Activated B cell treated with CpG ODN at 0.5 μM for 24 hours (primary cell): ENCODE measurements around the gene SART1. TPM values are rescaled to one million over a fixed set of nuclear protein-coding genes. Genes with fewer than 3 reads are reported as not detected.

Experiments used
- ATAC-seq: fragments of 200-7000 bp; cut with Tn5 transposase; one replicate; pipeline ENCODE4 v1.10.0; 2021; ENCODE audit warnings: low read depth, mild to moderate bottlenecking, moderate library complexity
- CTCF ChIA-PET: fragments of 350-600 bp; sonication (Branson Sonifier 250); formaldehyde crosslinking; loops from one replicate; lab custom pipeline; 2021; ENCODE audit warnings: antibody characterized with exemption; lab: Charles Lee
- POLR2A ChIA-PET: fragments of 350-600 bp; sonication (Branson Sonifier 250); formaldehyde crosslinking; loops from one replicate; lab custom pipeline; 2021; ENCODE audit warnings: antibody characterized with exemption; lab: Charles Lee
- DNase-seq: peaks from one replicate; pipeline ENCODE4 v3.0.0; 2022
- H3K27ac Mint-ChIP-seq: one replicate; pipeline ENCODE4 v1.8.0; 2020; ENCODE audit warnings: mixed read lengths
- H3K27me3 Mint-ChIP-seq: one replicate; pipeline ENCODE4 v1.8.0; 2021; ENCODE audit warnings: mixed read lengths
- H3K36me3 Mint-ChIP-seq: one replicate; pipeline ENCODE4 v1.8.0; 2021; ENCODE audit warnings: low read depth, mixed read lengths
- H3K4me1 Mint-ChIP-seq: one replicate; pipeline ENCODE4 v1.8.0; 2021; ENCODE audit warnings: mixed read lengths
- H3K4me3 Mint-ChIP-seq: one replicate; pipeline ENCODE4 v1.8.0; 2020; ENCODE audit warnings: mild to moderate bottlenecking, mixed read lengths
- H3K9me3 Mint-ChIP-seq: one replicate; pipeline ENCODE4 v1.8.0; 2020; ENCODE audit warnings: mixed read lengths
- intact Hi-C: fragments of 100-400 bp; cut with micrococcal nuclease; formaldehyde crosslinking; loops from one replicate; pipeline ENCODE4 v1.15.1; 2024
- total RNA-seq: library from RNA; stranded (reverse); gene quantifications from 2 replicates; pipeline ENCODE4 v1.2.3, GENCODE V29; 2022
- TF ChIP-seq, protein P1 (sequence below): fragments of 200-600 bp; IDR thresholded peaks from one replicate; pipeline ENCODE4 v1.8.0; 2022; ENCODE audit warnings: antibody characterized with exemption, mild to moderate bottlenecking

The SART1 gene
- total RNA-seq, 1 donor from 2014 or later, result 86.6 TPM

DNA sequence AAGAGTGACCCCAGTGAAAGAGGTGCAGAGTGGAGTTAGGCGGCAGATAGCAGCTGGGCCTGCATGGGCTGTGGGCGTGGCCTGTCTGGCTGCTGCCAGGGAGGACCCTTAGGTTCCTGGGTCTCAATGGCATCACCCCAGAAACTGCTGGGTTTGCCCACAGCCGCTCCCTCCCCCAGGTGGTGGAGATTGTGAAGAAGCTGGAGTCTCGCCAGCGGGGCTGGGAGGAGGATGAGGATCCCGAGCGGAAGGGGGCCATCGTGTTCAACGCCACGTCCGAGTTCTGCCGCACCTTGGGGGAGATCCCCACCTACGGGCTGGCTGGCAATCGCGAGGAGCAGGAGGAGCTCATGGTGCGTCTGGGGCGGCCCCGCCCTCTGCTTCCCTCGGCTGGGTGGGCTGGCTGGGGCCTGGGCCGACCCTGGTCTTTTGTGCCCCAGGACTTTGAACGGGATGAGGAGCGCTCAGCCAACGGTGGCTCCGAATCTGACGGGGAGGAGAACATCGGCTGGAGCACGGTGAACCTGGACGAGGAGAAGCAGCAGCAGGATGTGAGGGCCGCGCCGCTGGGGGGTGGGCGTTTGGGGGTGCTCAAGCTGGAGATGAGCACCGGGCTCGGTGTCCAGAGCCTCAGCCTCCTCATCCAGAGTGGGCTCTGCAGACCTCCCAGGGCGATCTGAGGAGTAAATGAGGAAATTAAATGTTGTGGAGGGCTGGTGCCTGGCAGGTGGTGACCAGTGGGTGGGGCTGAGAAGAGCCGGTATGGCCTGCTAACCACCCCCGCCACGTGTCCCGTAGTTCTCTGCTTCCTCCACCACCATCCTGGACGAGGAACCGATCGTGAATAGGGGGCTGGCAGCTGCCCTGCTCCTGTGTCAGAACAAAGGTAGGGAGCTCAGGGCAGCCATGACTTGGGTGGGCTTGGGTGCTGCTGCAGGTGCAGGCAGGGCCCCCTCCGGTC is 15.0 kb downstream of the SART1 start:
- H3K9me3 Mint-ChIP-seq, result no peaks in the 10 kb centered on the region
- H3K27ac Mint-ChIP-seq, result no peak overlapping the region
- H3K36me3 Mint-ChIP-seq, result peaks cover 65% of the 10 kb centered on the region
- intact Hi-C loops, result no loop called here
- DNase-seq (no peak), ATAC-seq (no peak)
- TF ChIP-seq, protein P1, sequence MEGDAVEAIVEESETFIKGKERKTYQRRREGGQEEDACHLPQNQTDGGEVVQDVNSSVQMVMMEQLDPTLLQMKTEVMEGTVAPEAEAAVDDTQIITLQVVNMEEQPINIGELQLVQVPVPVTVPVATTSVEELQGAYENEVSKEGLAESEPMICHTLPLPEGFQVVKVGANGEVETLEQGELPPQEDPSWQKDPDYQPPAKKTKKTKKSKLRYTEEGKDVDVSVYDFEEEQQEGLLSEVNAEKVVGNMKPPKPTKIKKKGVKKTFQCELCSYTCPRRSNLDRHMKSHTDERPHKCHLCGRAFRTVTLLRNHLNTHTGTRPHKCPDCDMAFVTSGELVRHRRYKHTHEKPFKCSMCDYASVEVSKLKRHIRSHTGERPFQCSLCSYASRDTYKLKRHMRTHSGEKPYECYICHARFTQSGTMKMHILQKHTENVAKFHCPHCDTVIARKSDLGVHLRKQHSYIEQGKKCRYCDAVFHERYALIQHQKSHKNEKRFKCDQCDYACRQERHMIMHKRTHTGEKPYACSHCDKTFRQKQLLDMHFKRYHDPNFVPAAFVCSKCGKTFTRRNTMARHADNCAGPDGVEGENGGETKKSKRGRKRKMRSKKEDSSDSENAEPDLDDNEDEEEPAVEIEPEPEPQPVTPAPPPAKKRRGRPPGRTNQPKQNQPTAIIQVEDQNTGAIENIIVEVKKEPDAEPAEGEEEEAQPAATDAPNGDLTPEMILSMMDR, result no peak
- ChIA-PET CTCF (no interaction called here), POLR2A (interaction anchor here (0.6 kb wide), 1 partner anchor 132 kb away, joined by 5 read pairs; no protein-coding TSS in a partner anchor)
- no peak overlapping the region for H3K4me3 Mint-ChIP-seq
- H3K27me3 Mint-ChIP-seq, result no peaks in the 10 kb centered on the region
- no peaks in the 10 kb centered on the region for H3K4me1 Mint-ChIP-seq

- intact Hi-C loops, result no loop called here
- TF ChIP-seq, protein P1, result no peak
- DNase-seq (no peak), ATAC-seq (no peak)
- Mint-ChIP-seq H3K27ac (no peak overlapping the region), H3K27me3 (no peaks in the 10 kb centered on the region), H3K36me3 (peaks cover 54% of the 10 kb centered on the region), H3K4me3 (no peak overlapping the region), H3K4me1 (no peaks in the 10 kb centered on the region), H3K9me3 (no peaks in the 10 kb centered on the region)
- ChIA-PET CTCF (no interaction called here), POLR2A (interaction anchor here (0.7 to 0.8 kb wide), 2 partner anchors 62 to 266 kb away, joined by 3 to 7 read pairs; partner anchors contain the start of gene KAT5)
Measured at GRCh38 chr11:65977621-65978390, 16.3 kb downstream of the SART1 start.

GRCh38 chr11:65978391-65979238 is 17.1 kb downstream of the SART1 start:
- intact Hi-C loops, result no loop called here
- Mint-ChIP-seq H3K36me3 (peaks cover 48% of the 10 kb centered on the region), H3K4me3 (no peak overlapping the region), H3K27ac (no peak overlapping the region), H3K4me1 (no peaks in the 10 kb centered on the region), H3K27me3 (no peaks in the 10 kb centered on the region), H3K9me3 (no peaks in the 10 kb centered on the region)
- DNase-seq (no peak), ATAC-seq (no peak)
- ChIA-PET POLR2A (interaction anchor here (0.6 to 0.8 kb wide), 4 partner anchors 63 to 389 kb away, joined by 3 to 7 read pairs (median 4); partner anchors contain the start of gene KAT5), CTCF (no interaction called here)
- TF ChIP-seq, protein P1, result no peak

DNA sequence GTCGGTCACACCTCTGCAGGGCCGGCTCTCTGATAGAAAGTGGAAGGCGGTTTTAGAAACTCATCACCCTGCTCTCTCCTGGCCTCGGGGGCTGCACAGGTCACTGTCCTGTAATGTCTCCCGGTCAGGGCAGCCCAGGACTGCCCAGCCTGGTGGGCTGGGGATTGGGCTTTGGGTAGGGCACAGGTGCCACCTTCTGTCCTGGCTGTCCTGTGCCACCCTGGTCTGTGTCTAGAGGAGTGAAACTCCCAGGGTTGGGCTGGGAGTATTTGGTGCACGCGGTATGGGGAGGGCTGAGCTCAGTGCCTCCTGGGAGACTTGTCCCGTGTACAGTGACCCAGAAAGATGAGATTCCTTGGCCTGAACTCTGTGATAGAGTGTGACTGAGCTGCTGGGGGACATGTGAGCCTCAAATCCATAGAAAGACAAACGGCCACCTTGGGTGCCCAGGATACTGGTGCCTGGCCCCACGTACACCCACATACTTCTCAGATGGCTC is 17.8 kb downstream of the SART1 start:
- Mint-ChIP-seq H3K36me3 (peaks cover 45% of the 10 kb centered on the region), H3K4me1 (no peaks in the 10 kb centered on the region), H3K9me3 (no peaks in the 10 kb centered on the region), H3K4me3 (no peak overlapping the region), H3K27me3 (no peaks in the 10 kb centered on the region), H3K27ac (no peak overlapping the region)
- intact Hi-C loops, result no loop called here
- TF ChIP-seq, protein P1, result no peak
- no peak for ATAC-seq
- DNase-seq, result no peak
- POLR2A ChIA-PET, result interaction anchor here (0.6 kb wide), 2 partner anchors 113 to 390 kb away, joined by 3 to 4 read pairs; no protein-coding TSS in a partner anchor
- CTCF ChIA-PET, result interaction anchor here (1.1 kb wide), 1 partner anchor 95 kb away, joined by 4 read pairs; no protein-coding TSS in a partner anchor
